ENCODE data around the gene AMD1. TPM values are rescaled to one million over a fixed set of nuclear protein-coding genes. Genes with fewer than 3 reads are reported as not detected.

Gene AMD1
- total RNA-seq, 2 donors from 2014 or later: 51.5 to 81.5 TPM

DNA sequence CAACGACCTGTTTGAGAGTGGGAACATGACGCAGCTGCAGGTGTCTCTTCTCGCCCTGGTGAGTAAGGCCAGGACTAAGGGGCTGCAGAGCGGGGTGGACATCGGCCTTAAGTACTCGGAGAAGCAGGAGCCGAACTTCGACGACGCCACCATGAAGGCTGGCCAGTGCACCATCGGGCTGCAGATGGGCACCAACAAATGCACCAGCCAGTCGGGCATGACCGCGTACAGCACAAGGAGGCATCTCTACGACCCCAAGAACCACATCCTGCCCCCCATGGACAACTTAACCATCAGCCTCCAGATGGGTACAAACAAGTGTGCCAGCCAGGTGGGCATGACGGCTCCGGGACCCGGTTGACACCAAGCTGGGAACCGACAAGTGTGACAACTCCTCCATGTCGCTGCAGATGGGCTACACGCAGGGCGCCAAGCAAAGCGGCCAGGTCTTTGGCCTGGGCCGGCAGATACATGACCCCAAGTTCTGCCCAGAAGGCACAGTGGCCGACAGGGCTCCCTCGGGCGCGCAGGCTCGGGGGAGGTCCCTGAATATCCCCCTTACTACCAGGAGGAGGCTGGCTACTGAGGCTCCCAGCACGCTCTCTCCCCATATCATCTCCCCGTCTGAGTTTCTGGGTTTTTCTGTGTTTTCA, 15.9 kb upstream of the AMD1 start:
- no peak for DNase-seq (ENCODE audit: low spot score)
- Histone ChIP-seq H3K9me3 (no peaks in the 10 kb centered on the region), H3K4me3 (no peak overlapping the region), H3K36me3 (no peaks in the 10 kb centered on the region), H3K27me3 (no peaks in the 10 kb centered on the region), H3K27ac (no peak overlapping the region), H3K4me1 (no peaks in the 10 kb centered on the region)
- TF ChIP-seq, protein P1, sequence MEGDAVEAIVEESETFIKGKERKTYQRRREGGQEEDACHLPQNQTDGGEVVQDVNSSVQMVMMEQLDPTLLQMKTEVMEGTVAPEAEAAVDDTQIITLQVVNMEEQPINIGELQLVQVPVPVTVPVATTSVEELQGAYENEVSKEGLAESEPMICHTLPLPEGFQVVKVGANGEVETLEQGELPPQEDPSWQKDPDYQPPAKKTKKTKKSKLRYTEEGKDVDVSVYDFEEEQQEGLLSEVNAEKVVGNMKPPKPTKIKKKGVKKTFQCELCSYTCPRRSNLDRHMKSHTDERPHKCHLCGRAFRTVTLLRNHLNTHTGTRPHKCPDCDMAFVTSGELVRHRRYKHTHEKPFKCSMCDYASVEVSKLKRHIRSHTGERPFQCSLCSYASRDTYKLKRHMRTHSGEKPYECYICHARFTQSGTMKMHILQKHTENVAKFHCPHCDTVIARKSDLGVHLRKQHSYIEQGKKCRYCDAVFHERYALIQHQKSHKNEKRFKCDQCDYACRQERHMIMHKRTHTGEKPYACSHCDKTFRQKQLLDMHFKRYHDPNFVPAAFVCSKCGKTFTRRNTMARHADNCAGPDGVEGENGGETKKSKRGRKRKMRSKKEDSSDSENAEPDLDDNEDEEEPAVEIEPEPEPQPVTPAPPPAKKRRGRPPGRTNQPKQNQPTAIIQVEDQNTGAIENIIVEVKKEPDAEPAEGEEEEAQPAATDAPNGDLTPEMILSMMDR (IDR thresholded peaks at IDR 0.05): no peak

DNA sequence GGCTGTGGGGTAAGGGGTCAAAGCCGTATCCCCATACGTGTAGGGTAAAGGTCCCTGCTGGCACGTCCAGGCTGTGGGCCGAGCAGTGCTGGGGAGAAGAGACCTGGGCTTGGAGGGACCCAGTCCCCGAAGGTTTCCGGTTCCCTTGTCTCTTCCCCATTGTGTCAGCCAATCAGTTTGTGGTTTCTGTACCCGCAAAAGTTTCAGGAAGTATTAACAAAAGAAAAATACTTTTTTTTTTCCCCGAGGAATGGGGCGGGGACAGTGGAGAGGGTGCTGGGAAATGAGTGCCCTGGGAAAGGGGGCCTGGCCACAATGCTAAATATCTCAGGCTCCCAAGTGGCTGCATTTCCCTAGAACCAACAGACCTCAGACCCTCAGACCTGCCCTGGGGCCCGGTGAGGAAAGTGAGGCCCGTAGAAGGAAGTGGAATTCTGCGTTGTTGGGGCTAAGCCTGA, 15.2 kb upstream of the AMD1 start:
- H3K9me3 ChIP-seq: no peaks in the 10 kb centered on the region
- H3K4me1 ChIP-seq: no peaks in the 10 kb centered on the region
- no peak overlapping the region for H3K27ac ChIP-seq
- H3K27me3 ChIP-seq: no peaks in the 10 kb centered on the region
- TF ChIP-seq, protein P1 (IDR thresholded peaks at IDR 0.05): no peak
- no peak for DNase-seq (ENCODE audit: low spot score)
- no peak overlapping the region for H3K4me3 ChIP-seq
- no peaks in the 10 kb centered on the region for H3K36me3 ChIP-seq

DNA sequence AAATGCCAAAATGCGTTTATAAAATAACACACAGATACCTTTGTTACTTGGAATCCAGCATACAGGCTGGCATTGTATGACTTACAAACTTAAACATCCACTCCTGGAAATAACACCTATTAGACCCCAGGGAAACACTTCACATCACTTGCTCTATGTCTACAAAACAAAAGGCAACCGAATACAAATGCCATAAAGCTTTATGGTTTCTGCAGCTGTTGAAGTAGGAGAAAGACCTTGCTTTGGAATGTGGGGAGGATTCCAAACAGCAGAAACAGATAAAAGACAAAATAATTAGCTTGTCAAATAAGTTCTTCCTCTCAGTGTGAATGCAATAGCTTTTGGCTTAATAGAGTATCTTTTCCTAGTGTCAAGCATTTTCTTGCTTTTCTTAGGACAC, 9.8 kb upstream of the AMD1 start:
- Histone ChIP-seq H3K27me3 (no peaks in the 10 kb centered on the region), H3K9me3 (no peaks in the 10 kb centered on the region), H3K4me3 (no peak overlapping the region), H3K27ac (no peak overlapping the region), H3K36me3 (no peaks in the 10 kb centered on the region), H3K4me1 (no peaks in the 10 kb centered on the region)
- no peak for DNase-seq (ENCODE audit: low spot score)
- TF ChIP-seq, protein P1 (IDR thresholded peaks at IDR 0.05): no peak

DNA sequence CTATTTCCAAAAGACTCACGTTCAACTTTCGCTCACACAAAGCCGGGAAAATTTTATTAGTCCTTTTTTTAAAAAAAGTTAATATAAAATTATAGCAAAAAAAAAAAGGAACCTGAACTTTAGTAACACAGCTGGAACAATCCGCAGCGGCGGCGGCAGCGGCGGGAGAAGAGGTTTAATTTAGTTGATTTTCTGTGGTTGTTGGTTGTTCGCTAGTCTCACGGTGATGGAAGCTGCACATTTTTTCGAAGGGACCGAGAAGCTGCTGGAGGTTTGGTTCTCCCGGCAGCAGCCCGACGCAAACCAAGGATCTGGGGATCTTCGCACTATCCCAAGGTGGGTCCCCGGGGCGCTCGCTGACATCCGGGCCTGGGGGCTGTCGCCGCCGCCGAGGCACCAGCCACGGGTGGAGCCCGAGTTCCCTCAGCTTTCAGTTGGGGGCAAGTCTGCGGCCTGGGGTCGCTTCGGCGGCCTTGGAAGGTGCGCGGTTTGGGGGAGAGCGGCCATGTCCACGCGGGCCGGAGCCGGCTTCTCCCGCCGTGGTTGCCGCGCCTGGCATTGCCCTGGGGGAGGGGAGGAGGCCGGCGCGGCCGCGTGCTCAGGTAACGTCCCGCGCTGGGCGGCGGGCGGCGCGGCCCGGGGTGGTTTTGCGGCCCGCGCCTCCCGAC, 429 bp downstream of the AMD1 start:
- Histone ChIP-seq H3K36me3 (no peaks in the 10 kb centered on the region), H3K27me3 (no peaks in the 10 kb centered on the region), H3K4me3 (peak overlapping the region; percentile 73 to 96), H3K27ac (peak overlapping the region; percentile 89 to 99), H3K4me1 (peaks cover 0 to 44% of the 10 kb centered on the region in 2 donors), H3K9me3 (no peaks in the 10 kb centered on the region)
- TF ChIP-seq, protein P1 (IDR thresholded peaks at IDR 0.05): no peak
- DNase-seq (ENCODE audit: low spot score): no peak

DNA sequence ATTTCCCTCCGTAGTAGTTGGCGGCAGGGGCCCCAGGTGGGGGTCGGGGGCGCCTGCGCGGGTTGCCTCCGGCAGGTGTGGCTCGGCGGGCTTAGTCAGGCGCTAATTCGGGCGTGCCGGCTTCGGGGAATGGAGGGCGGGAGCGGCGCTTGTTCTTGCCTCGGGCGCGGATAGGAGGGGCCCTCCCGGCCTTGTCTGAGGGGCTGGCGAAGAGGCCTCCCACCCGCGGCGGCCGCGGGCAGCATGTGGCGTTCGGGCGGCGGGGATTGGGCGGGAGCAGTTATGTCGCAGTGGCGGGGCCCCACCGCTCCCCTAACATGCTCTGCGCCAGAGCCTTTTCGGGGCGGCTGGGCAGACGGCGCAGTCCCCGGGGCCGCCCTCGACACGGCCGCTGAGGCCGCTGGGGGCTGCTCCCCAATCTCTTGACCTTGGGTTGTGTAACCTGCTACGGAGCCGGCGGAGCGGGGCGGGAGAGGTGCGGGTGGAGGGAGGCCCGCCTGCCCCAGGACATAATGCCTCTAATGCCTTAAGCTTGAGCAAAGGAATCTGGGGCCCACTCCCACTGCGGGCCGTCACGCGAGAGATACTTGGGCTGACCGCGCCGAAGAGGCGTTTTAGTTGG, 1.1 kb downstream of the AMD1 start:
- no peaks in the 10 kb centered on the region for H3K9me3 ChIP-seq
- H3K27me3 ChIP-seq: no peaks in the 10 kb centered on the region
- H3K27ac ChIP-seq: peak overlapping the region; percentile 89 to 99
- TF ChIP-seq, protein P1 (IDR thresholded peaks at IDR 0.05): no peak
- DNase-seq (ENCODE audit: low spot score): peak; percentile 64
- no peaks in the 10 kb centered on the region for H3K36me3 ChIP-seq
- H3K4me1 ChIP-seq: peaks cover 0 to 51% of the 10 kb centered on the region in 2 donors
- peak overlapping the region; percentile 73 to 96 for H3K4me3 ChIP-seq
